ENCODE measurements around the gene PILRB.
A peak's percentile ranks its signal among the peaks of the same experiment; 100 is the strongest.
"Not testable (repeated sequence)": the region's sequence is repeated elsewhere in the genome, so short reads cannot be mapped to it uniquely, and the experiment has no call there.

The PILRB gene

DNA sequence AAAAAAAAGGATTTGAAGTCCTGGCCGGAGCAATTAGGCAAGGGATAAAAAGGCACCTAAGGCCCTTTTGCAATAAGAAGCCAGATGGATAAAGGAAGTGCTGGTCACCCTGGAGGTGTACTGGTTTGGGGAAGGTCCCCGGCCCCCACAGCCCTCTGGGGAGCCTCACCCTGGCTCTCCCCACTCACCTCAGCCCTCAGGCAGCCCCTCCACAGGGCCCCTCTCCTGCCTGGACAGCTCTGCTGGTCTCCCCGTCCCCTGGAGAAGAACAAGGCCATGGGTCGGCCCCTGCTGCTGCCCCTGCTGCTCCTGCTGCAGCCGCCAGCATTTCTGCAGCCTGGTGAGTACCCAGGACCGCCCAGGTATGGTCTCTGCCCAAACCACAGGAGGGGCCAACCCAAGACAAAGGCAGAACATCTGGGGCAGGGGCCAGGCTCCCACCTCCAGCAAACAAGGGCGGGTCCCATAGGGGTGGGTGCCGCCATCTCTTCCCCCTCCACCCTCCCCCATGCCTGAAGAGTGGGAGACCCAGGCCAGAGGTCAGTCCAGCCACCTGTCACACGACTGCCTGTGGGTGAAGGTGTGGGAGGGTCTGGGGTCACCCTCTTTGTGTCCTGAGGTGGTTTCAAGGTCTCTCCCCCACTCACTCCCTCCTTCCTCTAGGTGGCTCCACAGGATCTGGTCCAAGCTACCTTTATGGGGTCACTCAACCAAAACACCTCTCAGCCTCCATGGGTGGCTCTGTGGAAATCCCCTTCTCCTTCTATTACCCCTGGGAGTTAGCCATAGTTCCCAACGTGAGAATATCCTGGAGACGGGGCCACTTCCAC lies at the start of gene PILRB:
Gene PILRB, plus strand, starts transcription at position 91 of the 830 bp plus-strand sequence. Its CDS starts 186 bp downstream, at position 277.
- DNase-seq: no peak

DNA sequence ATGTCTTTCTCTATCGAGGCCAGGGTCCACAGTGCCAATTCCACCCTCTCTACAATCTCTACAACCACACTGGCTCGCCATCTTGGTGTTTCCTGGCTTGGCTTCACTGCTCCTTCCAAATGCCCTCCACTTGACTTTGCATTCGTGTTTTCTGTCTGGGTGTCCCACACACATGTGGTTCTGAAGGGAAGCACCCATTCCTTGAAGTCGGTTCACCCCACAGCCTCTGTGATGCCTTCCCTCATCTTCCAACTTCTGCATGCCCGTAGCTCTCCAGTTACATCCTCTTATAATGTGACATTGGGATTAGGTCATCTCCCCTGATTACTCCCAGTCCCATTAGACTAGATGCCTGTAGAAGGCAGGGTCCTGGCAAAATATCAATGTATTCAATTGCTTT lies 39.6 kb upstream of the PILRB start:
- not testable (repeated sequence) for DNase-seq

DNA sequence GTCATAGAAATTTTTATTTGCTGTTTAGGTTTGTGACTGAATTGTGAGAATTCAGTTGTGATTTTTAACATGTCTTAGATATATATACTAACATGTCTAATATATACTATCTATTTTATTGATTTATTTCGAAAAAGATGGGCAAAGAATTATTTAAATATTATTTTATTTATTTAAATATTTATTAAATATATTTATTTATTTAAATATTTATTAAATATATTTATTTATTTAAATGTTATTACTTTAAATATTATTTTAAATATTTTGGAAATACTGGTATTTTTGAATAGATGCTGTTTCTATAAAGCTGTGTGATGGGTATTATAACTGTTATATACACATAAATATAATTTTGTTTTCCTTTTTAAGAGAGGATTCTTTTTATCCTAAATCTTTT lies 36.3 kb upstream of the PILRB start:
- not testable (repeated sequence) for DNase-seq

DNA sequence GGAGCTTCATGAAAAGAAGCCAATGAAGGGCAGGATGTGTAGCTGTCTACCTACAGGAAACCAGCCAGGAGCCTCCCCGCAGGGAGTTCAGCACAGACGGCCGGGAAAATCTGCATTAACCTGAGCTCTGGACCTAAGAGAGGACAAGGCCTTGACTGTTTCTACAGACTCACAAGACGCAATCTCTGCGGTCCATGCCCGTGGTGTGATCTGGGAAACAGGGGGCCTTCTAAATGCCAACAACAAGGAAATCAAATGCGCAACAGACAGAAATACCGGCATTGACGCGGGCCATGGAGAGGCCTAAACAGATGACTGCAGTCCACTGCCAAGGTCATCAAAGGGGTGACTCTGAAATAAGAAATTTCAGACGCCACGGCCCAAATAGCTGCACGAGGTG lies 33.7 kb upstream of the PILRB start:
- not testable (repeated sequence) for DNase-seq

GRCh38 chr7:100325671-100326070 lies 32.2 kb upstream of the PILRB start:
- not testable (repeated sequence) for DNase-seq

DNA sequence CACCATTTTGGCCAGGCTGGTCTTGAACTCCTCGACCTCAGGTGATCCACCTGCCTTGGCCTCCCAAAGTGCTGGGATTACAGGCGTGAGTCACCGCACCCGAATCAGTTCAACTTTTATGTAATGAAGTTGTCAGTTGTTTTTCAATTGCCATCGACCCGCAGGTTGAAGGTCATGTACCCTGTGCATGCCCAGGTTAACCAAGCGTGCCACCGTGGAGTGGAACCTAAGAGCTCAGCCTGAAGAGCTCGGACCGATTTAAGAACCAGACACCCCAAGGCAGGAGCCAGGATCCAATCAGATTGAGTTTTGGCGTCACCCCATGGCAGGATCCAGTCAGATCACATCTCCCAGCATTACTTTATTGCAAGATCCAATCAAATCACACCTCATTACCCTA lies 31.0 kb upstream of the PILRB start:
- DNase-seq: not testable (repeated sequence)

DNA sequence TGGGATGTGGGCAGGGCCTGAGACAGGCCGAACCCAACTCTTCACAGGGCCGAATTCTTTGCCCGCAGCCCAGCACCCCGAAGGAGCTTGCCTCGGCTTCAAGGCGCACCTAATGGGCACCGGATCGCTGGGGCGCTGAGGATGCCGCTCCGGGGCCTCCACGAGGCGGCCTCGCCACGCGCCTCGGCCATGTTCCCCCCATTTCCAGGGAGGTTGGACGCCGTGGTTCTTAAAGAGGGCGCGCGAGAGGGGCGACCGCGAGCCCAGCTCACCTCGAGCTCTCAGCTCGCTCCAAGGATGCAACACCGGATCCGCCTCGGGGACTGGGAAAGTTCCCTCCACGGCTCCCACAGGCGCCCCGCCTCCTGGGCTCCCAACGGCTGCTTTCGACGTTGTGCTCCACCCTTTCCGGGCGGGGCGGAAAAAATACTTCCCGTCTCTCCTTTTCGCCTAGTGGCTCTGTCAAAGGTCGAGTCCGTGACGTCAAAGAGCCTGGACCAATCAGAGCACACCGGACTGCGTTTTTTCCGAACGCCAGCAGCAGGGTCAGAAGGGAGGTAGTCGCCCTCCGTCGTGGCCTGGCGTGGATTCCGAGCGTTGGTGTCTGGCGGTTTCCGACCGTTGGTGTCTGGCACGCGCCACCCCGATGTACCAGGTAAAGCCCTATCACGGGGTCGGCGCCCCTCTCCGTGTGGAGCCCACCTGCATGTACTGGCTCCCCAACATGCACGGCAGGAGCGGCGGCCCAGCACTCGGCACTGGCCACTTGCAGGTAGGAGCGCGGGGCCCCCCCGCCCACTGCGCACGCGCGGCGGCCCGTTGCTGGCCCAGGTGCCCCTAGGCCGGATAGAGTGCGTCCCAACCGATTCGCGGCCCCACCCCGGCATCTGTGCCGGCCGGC lies 22.1 kb upstream of the PILRB start:
- peak; percentile 82 for DNase-seq

GRCh38 chr7:100338083-100338696 lies 19.7 kb upstream of the PILRB start:
- DNase-seq: not testable (repeated sequence)

DNA sequence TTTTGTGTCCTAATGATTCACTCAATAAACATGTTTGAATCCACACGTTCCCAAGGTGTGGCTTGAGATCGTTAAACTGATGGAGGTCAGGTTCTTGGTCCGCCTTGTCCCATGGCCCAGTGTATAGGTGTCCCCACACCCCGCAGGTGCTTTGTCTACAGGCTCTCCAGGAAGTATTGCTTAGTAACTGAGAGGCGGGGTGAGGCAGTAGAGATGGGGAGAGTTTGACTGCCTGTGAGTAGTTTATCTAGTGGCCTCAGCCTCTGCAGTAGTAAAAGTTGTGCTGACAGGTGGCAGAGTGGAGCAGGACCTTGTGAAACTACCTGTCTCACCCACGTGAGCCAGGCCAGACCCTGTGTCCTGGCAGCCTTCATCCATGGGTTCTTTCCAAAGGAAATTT lies 16.6 kb upstream of the PILRB start:
- DNase-seq: not testable (repeated sequence)

GRCh38 chr7:100342765-100343164 lies 15.2 kb upstream of the PILRB start:
- no peak for DNase-seq

DNA sequence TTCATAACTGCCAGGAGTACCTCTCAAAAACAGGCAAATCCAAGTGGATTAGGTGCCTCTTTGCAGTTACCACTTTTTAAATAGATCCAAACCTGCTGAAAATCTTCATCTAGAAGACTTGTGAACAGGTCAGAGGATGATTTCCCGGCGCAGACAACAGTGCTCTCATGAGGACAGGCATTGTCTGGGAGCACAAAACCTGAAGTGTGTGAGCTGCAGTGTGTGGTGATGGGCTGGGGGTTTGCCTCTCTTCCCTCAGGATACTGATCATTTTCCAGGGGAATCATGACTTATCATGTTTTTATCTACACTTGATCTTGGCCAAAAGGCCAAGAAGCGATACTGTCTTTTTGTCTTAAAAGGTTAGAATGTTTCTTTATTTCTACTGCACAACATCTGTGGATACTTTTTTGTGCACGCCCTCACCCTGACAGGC lies 13.8 kb upstream of the PILRB start:
- not testable (repeated sequence) for DNase-seq

GRCh38 chr7:100344560-100345287 lies 13.2 kb upstream of the PILRB start:
- DNase-seq: not testable (repeated sequence)

DNA sequence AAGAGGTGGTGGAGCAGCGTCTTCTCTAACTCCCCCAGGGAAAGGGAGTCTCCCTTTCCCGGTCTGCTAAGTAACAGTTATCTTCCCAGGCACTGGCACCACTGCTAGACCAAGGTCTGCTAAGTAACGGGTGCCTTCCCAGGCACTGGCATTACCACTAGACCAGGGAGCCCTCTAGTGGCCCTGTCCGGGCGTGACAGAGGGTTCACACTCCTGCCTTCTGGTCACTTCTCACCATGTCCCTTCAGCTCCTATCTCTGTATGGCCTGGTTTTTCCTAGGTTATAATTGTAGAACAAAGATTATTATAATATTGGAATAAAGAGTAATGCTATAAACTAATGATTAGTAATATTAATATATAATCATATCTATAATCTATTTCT lies 12.6 kb upstream of the PILRB start:
- not testable (repeated sequence) for DNase-seq

GRCh38 chr7:100346921-100347320 lies 11.0 kb upstream of the PILRB start:
- no peak for DNase-seq

- no peak for DNase-seq
Observed at GRCh38 chr7:100348805-100349204, 9.1 kb upstream of the PILRB start.

DNA sequence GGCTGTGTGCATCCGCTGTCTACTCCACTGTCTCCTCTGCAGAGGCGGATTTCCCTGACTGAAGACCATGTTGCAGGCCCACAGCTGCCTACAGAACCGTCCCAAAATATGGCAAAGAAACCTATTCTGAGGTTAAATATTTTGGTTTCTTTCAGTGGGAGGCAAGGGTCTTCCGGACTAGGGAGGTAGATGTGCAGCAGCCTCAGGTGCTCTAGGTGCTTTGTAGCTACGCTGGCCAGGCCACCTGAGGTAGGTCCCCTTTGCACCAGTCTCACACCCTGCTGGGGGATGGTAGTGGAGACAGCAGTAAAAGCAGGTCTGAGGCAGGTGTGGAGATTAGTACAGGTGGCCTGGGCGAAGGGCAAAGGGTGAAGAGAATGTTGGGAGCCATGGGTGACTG lies 8.2 kb upstream of the PILRB start:
- DNase-seq: no peak

DNA sequence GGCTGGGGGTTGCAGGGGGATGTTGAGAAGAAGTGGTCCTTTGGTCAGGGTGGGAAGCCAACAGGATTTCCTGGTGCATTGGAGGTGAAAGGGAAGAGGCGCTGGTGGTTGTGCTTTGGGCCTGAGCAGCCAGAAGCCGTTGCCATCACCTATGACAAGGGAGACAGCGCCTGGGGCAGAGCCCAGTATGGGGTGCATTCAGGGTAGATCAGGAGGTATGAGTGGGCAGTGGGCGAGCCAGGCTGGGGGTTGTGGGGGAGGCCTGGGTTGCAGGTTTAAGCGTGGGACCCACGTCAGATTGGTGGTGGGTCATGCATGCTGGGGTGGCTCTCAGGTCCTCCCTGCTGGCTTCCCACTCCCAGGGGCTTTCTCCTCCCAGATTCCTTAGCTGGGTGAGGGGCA lies 6.3 kb upstream of the PILRB start:
- no peak for DNase-seq

DNA sequence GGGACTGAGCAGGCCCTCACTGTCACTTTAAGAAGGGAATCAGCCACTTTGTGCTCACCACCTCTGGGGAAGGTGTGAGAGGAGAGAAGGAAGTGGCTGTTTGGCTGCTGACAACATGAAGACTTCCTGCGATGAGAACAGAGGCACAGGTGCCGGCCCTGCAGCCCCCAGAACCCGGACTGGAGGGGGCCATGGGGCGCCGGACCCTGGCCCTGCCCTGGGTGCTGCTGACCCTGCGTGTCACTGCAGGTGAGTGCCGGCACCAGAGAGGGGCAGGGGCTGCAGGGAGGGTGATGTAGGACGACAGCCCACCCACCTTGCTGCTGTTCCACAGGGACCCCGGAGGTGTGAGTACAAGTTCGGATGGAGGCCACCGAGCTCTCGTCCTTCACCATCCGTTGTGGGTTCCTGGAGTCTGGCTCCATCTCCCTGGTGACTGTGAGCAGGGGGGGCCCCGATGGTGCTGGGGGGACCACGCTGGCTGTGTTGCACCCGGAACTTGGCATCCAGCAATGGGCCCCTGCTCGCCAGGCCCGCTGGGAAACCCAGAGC lies 5.6 kb upstream of the PILRB start:
- not testable (repeated sequence) for DNase-seq

DNA sequence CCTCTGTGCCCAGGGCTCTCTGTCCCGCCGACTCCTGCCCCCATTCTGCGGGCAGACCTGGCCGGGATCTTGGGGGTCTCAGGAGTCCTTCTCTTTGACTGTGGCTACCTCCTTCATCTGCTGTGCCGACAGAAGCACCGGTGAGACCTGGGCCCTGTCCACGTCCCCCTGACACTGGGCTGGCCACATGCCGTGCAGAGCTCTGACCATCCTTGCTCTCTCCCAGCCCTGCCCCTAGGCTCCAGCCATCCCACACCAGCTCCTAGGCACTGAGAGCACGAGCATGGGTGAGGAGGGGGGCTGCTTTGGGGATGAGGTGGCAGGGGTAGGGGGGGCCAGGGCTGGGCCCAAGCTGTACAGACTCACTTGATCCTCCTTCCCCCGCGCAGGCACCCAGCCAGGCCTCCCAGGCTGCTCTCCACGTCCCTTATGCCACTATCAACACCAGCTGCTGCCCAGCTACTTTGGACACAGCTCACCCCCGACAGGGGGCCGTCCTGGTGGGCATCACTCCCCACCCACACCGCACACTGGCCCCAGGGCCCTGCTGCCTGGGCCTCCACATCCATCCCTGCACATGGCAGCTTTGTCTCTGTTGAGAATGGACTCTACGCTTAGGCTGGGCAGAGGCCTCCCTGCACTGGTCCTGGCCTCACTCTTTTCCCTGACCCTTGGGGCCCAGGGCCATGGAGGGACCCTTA lies 4.8 kb upstream of the PILRB start:
- no peak for DNase-seq

DNA sequence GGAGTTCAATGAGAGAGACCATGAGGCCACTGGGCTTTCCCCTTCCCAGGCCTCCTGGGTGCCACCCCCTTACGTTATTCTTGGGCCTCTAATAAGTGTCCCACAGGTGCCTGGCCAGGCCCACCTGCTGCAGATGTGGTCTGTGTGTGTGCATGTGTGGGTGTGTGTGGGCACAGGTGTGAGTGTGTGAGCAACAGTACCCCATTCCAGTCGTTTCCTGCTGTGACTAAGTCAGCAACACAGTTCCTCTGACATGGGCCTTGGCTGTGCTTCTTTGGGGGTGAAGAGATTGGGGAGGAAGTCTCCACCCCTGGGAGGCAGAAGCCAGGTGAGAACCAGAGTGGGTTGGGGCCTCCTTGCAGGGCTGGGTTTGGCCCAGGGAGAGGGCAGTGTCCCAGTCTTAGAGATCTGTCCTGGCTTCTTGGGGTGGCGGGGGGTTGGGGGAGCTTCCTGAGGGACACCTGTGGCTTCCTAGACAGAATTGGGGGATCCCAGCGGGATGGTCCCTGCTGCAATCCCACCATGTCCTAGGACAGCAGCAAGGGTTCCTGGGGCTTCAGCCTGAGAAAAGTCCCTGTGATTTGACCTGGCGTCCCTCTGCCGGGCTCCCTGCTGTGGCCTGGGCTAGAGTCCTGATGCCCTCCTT lies 4.1 kb upstream of the PILRB start:
- no peak for DNase-seq
